Breast epithelium (tissue), 3 donors: ENCODE measurements around the gene TST.

Experiments used
- CTCF ChIP-seq, 3 donors: fragments of 450-650 bp; IDR thresholded peaks; one replicate each; pipeline ENCODE4 v1.5.1; 2016 to 2017; ENCODE audit warnings: antibody characterized with exemption in 3 of 3, mild to moderate bottlenecking in 3 of 3, moderate library complexity in 3 of 3
- POLR2A ChIP-seq: fragments of 450-650 bp; IDR thresholded peaks from one replicate; pipeline ENCODE4 v1.6.1; 2016; ENCODE audit warnings: antibody characterized with exemption, mild to moderate bottlenecking, moderate library complexity
- POLR2AphosphoS5 ChIP-seq, 3 donors: sonication (generic); formaldehyde crosslinking; IDR thresholded peaks; one replicate each; pipeline ENCODE4 v1.6.1; 2017; ENCODE audit warnings: antibody characterized with exemption in 3 of 3

- no peak for TF ChIP-seq POLR2A
- peak; percentile 14 to 68 (median 44) for TF ChIP-seq CTCF (IDR thresholded peaks at IDR 0.05)
- no peak for TF ChIP-seq POLR2AphosphoS5 (IDR thresholded peaks at IDR 0.05)
Observed at GRCh38 chr22:37043828-37044538, 24.7 kb upstream of the TST start.
